T-helper 9 cell (primary cell): ENCODE results near the gene SOD2.
"Not testable (repeated sequence)": the region's sequence is repeated elsewhere in the genome, so short reads cannot be mapped to it uniquely, and the experiment has no call there.

ENCODE experiments used
- DNase-seq: peaks from one replicate; pipeline ENCODE4 v3.0.0-alpha.2; 2020

The SOD2 gene

GRCh38 chr6:159715605-159716004 is 22.6 kb upstream of the SOD2 start:
- DNase-seq: no peak

DNA sequence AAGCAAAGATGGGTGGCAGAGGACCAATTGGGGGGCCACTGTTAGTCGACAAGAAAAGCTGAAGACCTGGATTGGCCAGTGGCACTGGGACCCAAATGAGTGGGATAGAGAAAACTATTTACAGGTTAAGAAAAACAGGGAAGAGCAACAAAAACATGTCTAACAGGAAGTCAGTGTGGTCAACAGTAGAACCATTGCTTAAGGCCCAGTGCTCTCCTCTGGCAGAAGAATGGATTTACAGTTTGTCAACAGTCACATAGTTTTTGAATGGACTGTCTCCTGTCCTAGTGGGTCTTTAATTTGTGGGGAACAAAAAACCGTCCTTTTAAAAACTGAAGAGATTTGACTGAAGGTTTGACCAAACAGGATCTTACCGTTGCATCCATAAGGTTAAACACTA is 22.1 kb upstream of the SOD2 start:
- DNase-seq: no peak

DNA sequence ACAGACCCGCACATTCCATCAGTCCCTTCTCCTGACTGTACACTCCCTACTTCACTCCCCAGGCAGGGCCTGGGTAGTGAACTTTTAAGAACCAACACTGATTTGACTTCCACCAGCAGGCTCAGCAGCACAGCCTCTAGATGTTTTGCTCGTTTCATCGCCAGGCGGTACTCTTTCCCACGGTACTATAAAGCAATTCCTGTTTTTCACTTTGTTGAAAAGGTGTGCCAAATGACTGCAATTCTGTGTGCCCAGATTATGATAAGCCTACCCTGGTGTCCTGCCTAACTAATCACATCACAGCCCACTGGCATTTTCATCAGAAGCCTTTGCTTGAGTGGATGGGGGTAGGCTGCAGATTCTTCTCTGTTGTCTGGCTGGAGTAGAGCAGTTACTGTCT is 21.4 kb upstream of the SOD2 start:
- DNase-seq: no peak

DNA sequence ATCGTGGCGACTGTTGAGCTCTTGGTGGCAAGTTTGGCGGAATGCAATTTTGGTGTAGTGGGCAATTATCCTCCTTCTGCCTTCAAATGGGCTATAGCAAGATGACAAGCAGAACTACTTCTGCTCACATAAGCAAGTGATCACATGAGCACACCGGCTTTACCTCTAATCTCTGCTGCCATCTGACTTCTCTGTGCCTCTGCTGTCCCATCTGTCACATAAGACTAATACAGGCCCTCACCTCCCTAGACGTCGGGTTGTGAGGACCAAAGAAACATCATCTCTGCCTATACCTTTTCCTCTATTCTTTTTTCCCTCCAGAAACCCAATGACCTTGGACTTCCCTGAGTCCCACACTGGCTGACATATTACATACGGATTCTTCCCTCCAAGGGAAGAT is 20.9 kb upstream of the SOD2 start:
- no peak for DNase-seq

GRCh38 chr6:159712389-159712788 is 19.3 kb upstream of the SOD2 start:
- not testable (repeated sequence) for DNase-seq

GRCh38 chr6:159710603-159711002 is 17.6 kb upstream of the SOD2 start:
- DNase-seq: not testable (repeated sequence)

GRCh38 chr6:159701413-159701999 is 8.5 kb upstream of the SOD2 start:
- no peak for DNase-seq

DNA sequence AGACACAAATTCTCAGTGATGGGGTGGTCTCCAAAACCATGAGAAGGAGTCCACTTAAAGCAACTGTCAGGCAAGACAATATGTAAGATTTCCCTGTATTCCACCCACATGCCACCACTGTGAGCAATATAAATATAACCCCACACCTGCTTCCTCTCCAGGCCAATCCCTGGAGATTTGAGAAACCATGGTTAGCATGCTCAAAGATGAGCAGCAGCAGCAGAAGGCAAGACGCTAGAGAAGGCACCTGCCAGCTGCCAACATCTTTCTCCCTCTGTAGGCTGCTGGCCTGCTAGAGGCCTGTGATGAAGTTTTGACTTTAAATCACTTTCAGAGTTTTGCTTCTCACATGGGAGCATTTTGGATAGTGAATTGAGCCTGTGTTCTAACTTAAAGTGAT is 7.9 kb upstream of the SOD2 start:
- no peak for DNase-seq

- no peak for DNase-seq
Observed at GRCh38 chr6:159695984-159696383, 2.9 kb upstream of the SOD2 start.

DNA sequence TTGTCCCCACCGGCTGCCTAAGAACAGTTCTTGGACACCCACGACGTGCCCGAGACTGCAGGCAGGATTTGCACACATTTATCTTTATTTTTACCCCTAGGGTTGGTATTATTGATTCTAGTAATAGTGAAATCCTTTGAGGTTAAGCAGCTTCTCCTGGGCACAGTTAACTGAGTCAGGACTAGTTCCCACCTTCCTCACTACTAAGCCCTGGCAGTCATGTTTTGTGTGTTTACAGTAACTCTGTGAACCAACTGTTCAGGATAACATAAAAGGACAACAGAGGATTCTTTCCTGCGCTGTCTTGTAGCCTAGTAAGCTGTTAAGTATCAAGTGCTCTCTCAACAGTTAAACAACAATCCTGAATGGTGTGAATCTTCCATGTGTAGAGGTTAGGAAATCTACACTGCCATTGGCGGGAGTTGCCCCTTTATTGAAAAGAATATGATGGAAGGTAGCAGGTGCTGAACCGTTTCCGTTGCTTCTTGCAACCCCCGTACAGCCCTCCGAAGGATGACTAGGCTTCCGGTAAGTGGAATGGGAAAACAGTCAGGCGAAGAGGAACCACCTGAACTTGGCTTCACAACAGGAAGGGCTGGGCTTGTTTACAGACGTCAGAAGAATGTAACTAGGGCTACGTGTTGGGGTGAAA is 979 bp upstream of the SOD2 start:
- DNase-seq: peak; percentile 38

- peak; percentile 38 for DNase-seq
Observed at GRCh38 chr6:159692303-159693127, 526 bp downstream of the SOD2 start.

GRCh38 chr6:159691963-159692287 is 1.1 kb downstream of the SOD2 start:
- no peak for DNase-seq

- no peak for DNase-seq
Observed at GRCh38 chr6:159691133-159691962, 1.7 kb downstream of the SOD2 start.

- not testable (repeated sequence) for DNase-seq
Observed at GRCh38 chr6:159690135-159690534, 2.9 kb downstream of the SOD2 start.

DNA sequence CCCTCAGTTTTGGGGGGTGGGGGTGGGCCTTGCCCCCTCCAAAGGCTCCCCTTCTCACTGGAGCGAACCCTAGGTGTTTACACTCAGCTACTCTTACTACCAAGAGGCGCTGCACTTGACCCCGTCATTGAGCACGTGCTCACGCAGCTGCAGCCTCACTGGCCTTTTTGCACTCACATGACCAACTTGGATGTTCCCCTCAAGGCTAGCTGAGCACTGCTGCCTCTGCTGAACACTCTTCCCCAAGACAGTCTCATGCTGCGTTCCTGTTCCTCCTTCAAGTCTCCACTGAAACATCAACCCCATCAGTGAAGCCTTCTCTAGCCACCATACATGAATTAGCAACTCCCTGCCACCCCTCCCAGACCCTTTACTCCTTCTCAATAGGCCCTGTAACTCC is 4.0 kb downstream of the SOD2 start:
- no peak for DNase-seq

DNA sequence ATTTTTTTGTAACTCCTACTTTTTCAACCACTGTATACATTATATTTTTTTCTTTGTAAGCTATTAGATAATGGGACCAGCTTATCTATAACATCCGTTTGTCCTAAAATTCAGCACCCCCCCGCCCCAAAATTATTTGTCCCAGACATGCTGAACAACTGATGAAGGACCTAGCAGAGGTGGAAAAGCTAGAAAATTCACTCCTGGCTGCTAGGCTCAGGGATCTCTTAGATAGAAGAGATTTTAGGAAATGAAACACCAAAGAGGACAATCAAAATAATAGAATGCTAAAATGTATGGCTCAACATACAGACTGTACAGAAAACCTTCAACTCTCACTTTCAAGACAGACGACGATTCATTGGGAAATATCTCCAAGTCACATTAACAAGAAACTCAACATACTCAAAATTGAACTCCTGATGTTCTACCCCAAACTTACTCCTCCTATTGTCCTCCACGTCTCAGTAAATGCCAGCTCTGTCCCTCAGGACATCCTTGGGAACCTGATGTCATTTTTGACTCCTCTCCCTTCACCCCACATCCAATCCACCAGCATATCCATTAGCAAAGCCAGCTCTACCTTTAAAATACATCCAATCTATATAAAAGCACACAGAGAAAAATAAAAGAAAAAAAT is 4.7 kb downstream of the SOD2 start:
- DNase-seq: no peak

DNA sequence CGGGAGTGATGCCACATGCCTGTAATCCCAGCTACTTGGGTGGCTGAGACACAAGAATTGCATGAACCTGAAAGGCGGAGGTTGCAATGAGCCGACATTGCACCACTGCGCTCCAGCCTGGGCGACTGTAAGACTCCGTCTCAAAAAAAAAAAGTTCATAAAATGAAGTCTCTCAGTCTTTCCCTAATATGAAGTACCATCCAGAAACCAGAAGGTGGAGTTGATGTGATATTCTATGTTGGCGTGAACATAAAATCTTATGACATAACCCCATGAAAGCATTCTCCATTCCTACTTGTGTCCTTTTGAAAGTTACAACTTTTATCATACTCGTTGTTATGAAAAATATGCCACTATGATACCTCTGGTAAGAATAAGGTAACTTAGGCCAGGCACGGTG is 5.7 kb downstream of the SOD2 start:
- DNase-seq: no peak

- DNase-seq: no peak
Observed at GRCh38 chr6:159686703-159687102, 6.3 kb downstream of the SOD2 start.

GRCh38 chr6:159686040-159686439 is 7.0 kb downstream of the SOD2 start:
- no peak for DNase-seq

GRCh38 chr6:159684013-159684304 is 9.1 kb downstream of the SOD2 start:
- no peak for DNase-seq

- no peak for DNase-seq
Observed at GRCh38 chr6:159682810-159683209, 10.2 kb downstream of the SOD2 start.

DNA sequence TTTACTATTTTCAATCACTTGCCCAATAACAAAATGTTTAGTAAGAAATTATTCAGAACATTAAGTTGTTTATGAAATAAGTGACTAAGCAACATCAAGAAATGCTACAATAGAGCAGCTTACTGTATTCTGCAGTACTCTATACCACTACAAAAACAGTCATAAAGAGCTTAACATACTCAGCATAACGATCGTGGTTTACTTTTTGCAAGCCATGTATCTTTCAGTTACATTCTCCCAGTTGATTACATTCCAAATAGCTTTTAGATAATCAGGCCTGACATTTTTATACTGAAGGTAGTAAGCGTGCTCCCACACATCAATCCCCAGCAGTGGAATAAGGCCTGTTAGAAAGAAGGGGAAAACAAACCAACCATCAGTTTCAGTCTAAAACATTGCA is 10.7 kb downstream of the SOD2 start:
- DNase-seq: no peak
